ENCODE measurements around the gene GRIFIN. TPM values are rescaled to one million over a fixed set of nuclear protein-coding genes. Genes with fewer than 3 reads are reported as not detected.
"Not testable (repeated sequence)": the region's sequence is repeated elsewhere in the genome, so short reads cannot be mapped to it uniquely, and the experiment has no call there.

GRIFIN gene
- total RNA-seq, 8 experiments from 2014 or later: not detected

GRCh38 chr7:2477447-2478398 lies 1.5 kb upstream of the GRIFIN start:
- peak; percentile 76 to 98 (median 86) for ATAC-seq (replicated peaks in 6 of 8)
- Histone ChIP-seq H3K4me3 (no peak overlapping the region), H3K27ac (peak overlapping the region in 1 of 2 donors; percentile 31), H3K4me1 (replicated peaks in 1 of 2) (peaks cover 7 to 35% of the 10 kb centered on the region in 2 donors)
- in situ Hi-C loops (cut with MboI; ENCODE audit: low pct_unique_long_range_greater_than_20kb in 2 of 9, low sequenced_read_pairs in 9 of 9, unreplicated experiment in 9 of 9): no loop called here
- WGBS, 10 experiments: 70% methylated on average over 2 to 4 of the region's 34 CpGs; no CpG with 5 or more reads in 8 of the 10 experiments

- in situ Hi-C loops (cut with MboI; ENCODE audit: low pct_unique_long_range_greater_than_20kb in 2 of 9, low sequenced_read_pairs in 9 of 9, unreplicated experiment in 9 of 9): no loop called here
- peak in 4 of 8 experiments; percentile 5 to 16 (median 8) for ATAC-seq (replicated peaks in 6 of 8)
- WGBS, 10 experiments: 0 to 54% methylated on average over 1 to 3 of the region's 25 CpGs; no CpG with 5 or more reads in 8 of the 10 experiments
- peaks cover 7 to 35% of the 10 kb centered on the region in 2 donors for H3K4me1 ChIP-seq (replicated peaks in 1 of 2)
- no peak overlapping the region for H3K27ac ChIP-seq
- no peak overlapping the region for H3K4me3 ChIP-seq
Observed at GRCh38 chr7:2476776-2477446, 713 bp upstream of the GRIFIN start.

- peaks cover 7 to 37% of the 10 kb centered on the region in 2 donors for H3K4me1 ChIP-seq (replicated peaks in 1 of 2)
- in situ Hi-C loops (cut with MboI; ENCODE audit: low pct_unique_long_range_greater_than_20kb in 2 of 9, low sequenced_read_pairs in 9 of 9, unreplicated experiment in 9 of 9): no loop called here
- no peak overlapping the region for H3K27ac ChIP-seq
- no peak for ATAC-seq (replicated peaks in 6 of 8)
- no peak overlapping the region for H3K4me3 ChIP-seq
- WGBS, 10 experiments: no CpG with 5 or more reads among the region's 18 CpGs
Observed at GRCh38 chr7:2475678-2476015, 551 bp downstream of the GRIFIN start.

GRCh38 chr7:2474813-2475677 lies 1.2 kb downstream of the GRIFIN start:
- Histone ChIP-seq H3K4me3 (no peak overlapping the region), H3K27ac (no peak overlapping the region), H3K4me1 (replicated peaks in 1 of 2) (peaks cover 7 to 36% of the 10 kb centered on the region in 2 donors)
- no peak for ATAC-seq (replicated peaks in 6 of 8)
- in situ Hi-C loops (cut with MboI; ENCODE audit: low pct_unique_long_range_greater_than_20kb in 2 of 9, low sequenced_read_pairs in 9 of 9, unreplicated experiment in 9 of 9): no loop called here
- WGBS, 10 experiments: 20 to 100% methylated on average over 1 of the region's 28 CpGs; no CpG with 5 or more reads in 8 of the 10 experiments

- no peak overlapping the region for H3K27ac ChIP-seq
- no peak for ATAC-seq (replicated peaks in 6 of 8)
- in situ Hi-C loops (cut with MboI; ENCODE audit: low pct_unique_long_range_greater_than_20kb in 2 of 9, low sequenced_read_pairs in 9 of 9, unreplicated experiment in 9 of 9): no loop called here
- 60% methylated on average over 4 of the region's 15 CpGs; no CpG with 5 or more reads in 9 of the 10 experiments for WGBS, 10 experiments
- H3K4me1 ChIP-seq (replicated peaks in 1 of 2): peaks cover 7 to 31% of the 10 kb centered on the region in 2 donors
- no peak overlapping the region for H3K4me3 ChIP-seq
Observed at GRCh38 chr7:2474224-2474623, 2.0 kb downstream of the GRIFIN start.

GRCh38 chr7:2473496-2474180 lies 2.6 kb downstream of the GRIFIN start:
- in situ Hi-C loops (cut with MboI; ENCODE audit: low pct_unique_long_range_greater_than_20kb in 2 of 9, low sequenced_read_pairs in 9 of 9, unreplicated experiment in 9 of 9): no loop called here
- no peak for ATAC-seq (replicated peaks in 6 of 8)
- 60 to 100% (median 87%) methylated on average over 1 to 10 of the region's 12 CpGs; no CpG with 5 or more reads in 1 of the 10 experiments for WGBS, 10 experiments

GRCh38 chr7:2472739-2473138 lies 3.5 kb downstream of the GRIFIN start:
- no peak for ATAC-seq (replicated peaks in 6 of 8)
- Histone ChIP-seq H3K4me1 (replicated peaks in 1 of 2) (peaks cover 7 to 20% of the 10 kb centered on the region in 2 donors), H3K27ac (no peak overlapping the region), H3K4me3 (no peak overlapping the region)
- in situ Hi-C loops (cut with MboI; ENCODE audit: low pct_unique_long_range_greater_than_20kb in 2 of 9, low sequenced_read_pairs in 9 of 9, unreplicated experiment in 9 of 9): no loop called here
- 29 to 100% (median 96%) methylated on average over 1 to 4 of the region's 6 CpGs; no CpG with 5 or more reads in 5 of the 10 experiments for WGBS, 10 experiments

More at GRCh38 chr7:2473496-2474180, 2.6 kb downstream of the GRIFIN start:
- no peak overlapping the region for H3K4me3 ChIP-seq
- no peak overlapping the region for H3K27ac ChIP-seq
- peaks cover 7 to 29% of the 10 kb centered on the region in 2 donors for H3K4me1 ChIP-seq (replicated peaks in 1 of 2)

- H3K4me1 ChIP-seq (replicated peaks in 1 of 2): peaks cover 0 to 8% of the 10 kb centered on the region in 2 donors
- peak in 7 of 8 experiments; percentile 15 to 63 (median 42) for ATAC-seq (replicated peaks in 6 of 8)
- WGBS, 10 experiments: 33 to 80% (median 67%) methylated on average over 1 to 3 of the region's 17 CpGs; no CpG with 5 or more reads in 5 of the 10 experiments
- no peak overlapping the region for H3K27ac ChIP-seq
- in situ Hi-C loops (cut with MboI; ENCODE audit: low pct_unique_long_range_greater_than_20kb in 2 of 9, low sequenced_read_pairs in 9 of 9, unreplicated experiment in 9 of 9): no loop called here
- no peak overlapping the region for H3K4me3 ChIP-seq
Observed at GRCh38 chr7:2471396-2471795, 4.8 kb downstream of the GRIFIN start.

- ATAC-seq (replicated peaks in 6 of 8): peak in 2 of 8 experiments; percentile 18 to 37
- Histone ChIP-seq H3K4me1 (replicated peaks in 1 of 2) (peaks cover 0 to 12% of the 10 kb centered on the region in 2 donors), H3K27ac (no peak overlapping the region), H3K4me3 (no peak overlapping the region)
- in situ Hi-C loops (cut with MboI; ENCODE audit: low pct_unique_long_range_greater_than_20kb in 2 of 9, low sequenced_read_pairs in 9 of 9, unreplicated experiment in 9 of 9): no loop called here
- 10 to 92% (median 70%) methylated on average over 1 to 3 of the region's 5 CpGs; no CpG with 5 or more reads in 4 of the 10 experiments for WGBS, 10 experiments
Observed at GRCh38 chr7:2471022-2471329, 5.2 kb downstream of the GRIFIN start.

GRCh38 chr7:2470204-2471021 lies 5.8 kb downstream of the GRIFIN start:
- Histone ChIP-seq H3K27ac (no peak overlapping the region), H3K4me3 (no peak overlapping the region), H3K4me1 (replicated peaks in 1 of 2) (peaks cover 2 to 17% of the 10 kb centered on the region in 2 donors)
- in situ Hi-C loops (cut with MboI; ENCODE audit: low pct_unique_long_range_greater_than_20kb in 2 of 9, low sequenced_read_pairs in 9 of 9, unreplicated experiment in 9 of 9): no loop called here
- no peak for ATAC-seq (replicated peaks in 6 of 8)
- WGBS, 10 experiments: 0 to 90% (median 77%) methylated on average over 1 to 12 of the region's 19 CpGs; no CpG with 5 or more reads in 6 of the 10 experiments

GRCh38 chr7:2469460-2470203 lies 6.6 kb downstream of the GRIFIN start:
- WGBS, 10 experiments: 60 to 97% (median 83%) methylated on average over 2 to 8 of the region's 9 CpGs; no CpG with 5 or more reads in 1 of the 10 experiments
- peaks cover 2 to 18% of the 10 kb centered on the region in 2 donors for H3K4me1 ChIP-seq (replicated peaks in 1 of 2)
- H3K27ac ChIP-seq; ATAC-seq (replicated peaks in 6 of 8); H3K4me3 ChIP-seq; in situ Hi-C loops (cut with MboI; ENCODE audit: low pct_unique_long_range_greater_than_20kb in 2 of 9, low sequenced_read_pairs in 9 of 9, unreplicated experiment in 9 of 9): not testable (repeated sequence)

Measured in motor neuron (in vitro differentiated cells).